Right lobe of liver (tissue), 4 donors: Measurements from ENCODE around the gene USP4.

Experiments
- CTCF ChIP-seq, 4 donors: fragments of 200-600 bp in 3 of 4; fragments of 450-650 bp in 1 of 4; IDR thresholded peaks; one replicate each; pipeline versions ENCODE4 v1.5.1 to v1.8.0; 2016 to 2022; ENCODE audit warnings: antibody characterized with exemption in 4 of 4, mild to moderate bottlenecking in 2 of 4
- POLR2A ChIP-seq: fragments of 450-650 bp; IDR thresholded peaks from one replicate; pipeline ENCODE4 v1.6.1; 2017; ENCODE audit warnings: antibody characterized with exemption, mild to moderate bottlenecking
- donor health status: DM: no; HTN: no; CAD: no.
- donor health status: DM: no; HTN: no; CAD: no.
- donor health status: DM: no; HTN: yes; CAD: no.

GRCh38 chr3:49295489-49296058 is 44.3 kb downstream of the USP4 start:
- TF ChIP-seq CTCF (IDR thresholded peaks at IDR 0.05): peak; percentile 42 to 52 (median 48)
- TF ChIP-seq POLR2A: no peak
